ENCODE measurements around the gene PRKN.
"Not testable (repeated sequence)": the region's sequence is repeated elsewhere in the genome, so short reads cannot be mapped to it uniquely, and the experiment has no call there.

Gene PRKN

GRCh38 chr6:161313940-161314509 lies 1413.5 kb downstream of the PRKN start:
- no peak for DNase-seq (ENCODE audit: extremely low read depth in 1 of 2, low read depth in 1 of 2)

- DNase-seq (ENCODE audit: extremely low read depth in 1 of 2, low read depth in 1 of 2), result not testable (repeated sequence)
These were observed 1414.1 kb downstream of the PRKN start for GRCh38 chr6:161313475-161313874.

GRCh38 chr6:161309774-161310173 lies 1417.8 kb downstream of the PRKN start:
- not testable (repeated sequence) for DNase-seq (ENCODE audit: extremely low read depth in 1 of 2, low read depth in 1 of 2)

GRCh38 chr6:161308075-161308655 lies 1419.4 kb downstream of the PRKN start:
- no peak for DNase-seq (ENCODE audit: extremely low read depth in 1 of 2, low read depth in 1 of 2)

GRCh38 chr6:161305860-161306259 lies 1421.7 kb downstream of the PRKN start:
- DNase-seq (ENCODE audit: extremely low read depth in 1 of 2, low read depth in 1 of 2), result no peak

- DNase-seq (ENCODE audit: extremely low read depth in 1 of 2, low read depth in 1 of 2), result no peak
These were observed 1423.8 kb downstream of the PRKN start for GRCh38 chr6:161303628-161304340.

- DNase-seq (ENCODE audit: extremely low read depth in 1 of 2, low read depth in 1 of 2), result no peak
These were observed 1424.6 kb downstream of the PRKN start for GRCh38 chr6:161302949-161303348.

- DNase-seq (ENCODE audit: extremely low read depth in 1 of 2, low read depth in 1 of 2), result no peak
These were observed 1426.2 kb downstream of the PRKN start for GRCh38 chr6:161301338-161301737.

GRCh38 chr6:161300823-161301222 lies 1426.7 kb downstream of the PRKN start:
- no peak for DNase-seq (ENCODE audit: extremely low read depth in 1 of 2, low read depth in 1 of 2)

- no peak for DNase-seq (ENCODE audit: extremely low read depth in 1 of 2, low read depth in 1 of 2)
These were observed 1427.8 kb downstream of the PRKN start for GRCh38 chr6:161299726-161300125.

Data from activated CD8-positive, alpha-beta memory T cell treated with anti-CD3 and anti-CD28 coated beads for 1 hour (primary cell).